HS-5 (cell line): Measurements from ENCODE around the gene ZBTB37.
"Not testable (repeated sequence)": the region's sequence is repeated elsewhere in the genome, so short reads cannot be mapped to it uniquely, and the experiment has no call there.

Experiments used
- DNase-seq: peaks from one replicate; pipeline ENCODE4 v3.0.0-alpha.2; 2012; ENCODE audit warnings: low read depth

Gene ZBTB37

GRCh38 chr1:173914366-173914871 is 46.2 kb downstream of the ZBTB37 start:
- no peak for DNase-seq

GRCh38 chr1:173915596-173915995 is 47.4 kb downstream of the ZBTB37 start:
- no peak for DNase-seq

GRCh38 chr1:173916667-173917066 is 48.5 kb downstream of the ZBTB37 start:
- DNase-seq, result no peak

- no peak for DNase-seq
These were observed 49.0 kb downstream of the ZBTB37 start, which contains the start of gene SERPINC1 for GRCh38 chr1:173917149-173917548. Gene SERPINC1 (minus strand): TSS chr1:173917327. CDS start chr1:173917259, 68 bp downstream.

- DNase-seq, result no peak
These were observed 49.7 kb downstream of the ZBTB37 start for GRCh38 chr1:173917635-173918493.

GRCh38 chr1:173920861-173921260 is 52.7 kb downstream of the ZBTB37 start:
- DNase-seq, result no peak

GRCh38 chr1:173925306-173926242 is 57.4 kb downstream of the ZBTB37 start:
- DNase-seq, result no peak

- not testable (repeated sequence) for DNase-seq
These were observed 62.4 kb downstream of the ZBTB37 start for GRCh38 chr1:173930541-173930940.

- no peak for DNase-seq
These were observed 66.3 kb downstream of the ZBTB37 start for GRCh38 chr1:173934440-173934839.

- DNase-seq, result no peak
These were observed 68.9 kb downstream of the ZBTB37 start for GRCh38 chr1:173937062-173937461.

- no peak for DNase-seq
These were observed 78.3 kb downstream of the ZBTB37 start for GRCh38 chr1:173946380-173946921.

- DNase-seq, result no peak
These were observed 80.4 kb downstream of the ZBTB37 start for GRCh38 chr1:173948594-173948993.
